ENCODE results near the gene TXNL4A.
"Not testable (repeated sequence)": the region's sequence is repeated elsewhere in the genome, so short reads cannot be mapped to it uniquely, and the experiment has no call there.

TXNL4A gene

GRCh38 chr18:79964330-79965118 lies 23.8 kb downstream of the TXNL4A start, which contains the start of gene HSBP1L1:
Gene HSBP1L1, plus strand, starts transcription at chr18:79964643. Its CDS starts 93 bp downstream, at chr18:79964736.
- peaks cover 2 to 20% of the 10 kb centered on the region in 2 donors for H3K27me3 ChIP-seq (ENCODE audit: control insufficient read depth in 1 of 2, insufficient read depth in 2 of 2, low read length in 2 of 2)
- peak within 1 kb of the TSS; percentile 41 to 71 for H3K4me3 ChIP-seq (ENCODE audit: low read length in 2 of 2)
- peak within 1 kb of the TSS; percentile 54 to 62 for H3K9ac ChIP-seq (ENCODE audit: low read length in 2 of 2)
- peaks cover 14% of the 10 kb centered on the region for H3K4me1 ChIP-seq (ENCODE audit: control insufficient read depth, insufficient read depth, low read length)
- H3K9me3 ChIP-seq (ENCODE audit: control insufficient read depth in 2 of 2, low read length in 2 of 2), result no peaks in the 10 kb centered on the region
- peaks cover 0 to 2% of the 10 kb centered on the region in 2 donors for H3K36me3 ChIP-seq (ENCODE audit: control insufficient read depth in 2 of 2, insufficient read depth in 2 of 2, low read length in 2 of 2)
- peak within 1 kb of the TSS; percentile 6 for H3K27ac ChIP-seq (ENCODE audit: low read length)

DNA sequence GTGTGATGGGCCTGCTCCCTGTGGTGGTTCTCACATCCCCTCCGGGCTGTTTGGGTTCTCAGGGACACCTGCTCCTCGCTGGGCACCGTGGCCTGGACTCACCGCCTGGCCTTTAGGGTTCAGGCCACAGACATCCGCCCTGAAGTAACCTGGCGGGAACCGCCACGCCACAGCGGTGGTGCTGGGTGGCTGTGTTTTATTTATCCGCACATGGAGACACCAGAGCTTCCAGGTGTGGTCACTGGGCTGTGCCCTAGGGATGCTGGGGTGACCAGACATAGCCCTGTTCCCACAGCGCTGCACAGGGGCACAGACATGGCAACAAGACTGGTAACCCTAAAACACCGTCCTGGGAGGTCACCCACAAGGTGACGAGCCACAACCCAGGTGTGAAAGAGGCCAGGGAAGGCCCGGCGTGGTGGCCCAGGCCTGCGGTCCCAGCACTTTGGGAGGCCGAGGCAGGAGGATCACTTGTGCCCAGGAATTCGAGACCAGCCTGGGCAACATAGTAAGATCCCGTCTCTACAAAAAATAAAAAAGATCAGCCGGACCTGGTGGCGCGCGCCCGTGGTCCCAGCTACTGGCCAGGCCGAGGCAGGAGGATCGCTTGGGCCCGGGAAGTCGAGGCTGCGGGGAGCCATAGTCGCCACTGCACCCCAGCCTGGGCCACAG lies 24.6 kb downstream of the TXNL4A start:
- Histone ChIP-seq H3K9me3 (ENCODE audit: control insufficient read depth in 2 of 2, low read length in 2 of 2) (no peaks in the 10 kb centered on the region), H3K4me3 (ENCODE audit: low read length in 2 of 2) (peak overlapping the region; percentile 16 to 71), H3K27me3 (ENCODE audit: control insufficient read depth in 1 of 2, insufficient read depth in 2 of 2, low read length in 2 of 2) (peaks cover 2 to 20% of the 10 kb centered on the region in 2 donors), H3K36me3 (ENCODE audit: control insufficient read depth in 2 of 2, insufficient read depth in 2 of 2, low read length in 2 of 2) (no peaks in the 10 kb centered on the region), H3K9ac (ENCODE audit: low read length in 2 of 2) (no peak overlapping the region), H3K27ac (ENCODE audit: low read length) (no peak overlapping the region), H3K4me1 (ENCODE audit: control insufficient read depth, insufficient read depth, low read length) (peaks cover 14% of the 10 kb centered on the region)

- Histone ChIP-seq H3K36me3 (ENCODE audit: control insufficient read depth in 2 of 2, insufficient read depth in 2 of 2, low read length in 2 of 2) (no peaks in the 10 kb centered on the region), H3K27ac (ENCODE audit: low read length) (no peak overlapping the region), H3K4me1 (ENCODE audit: control insufficient read depth, insufficient read depth, low read length) (peaks cover 14% of the 10 kb centered on the region), H3K4me3 (ENCODE audit: low read length in 2 of 2) (no peak overlapping the region), H3K27me3 (ENCODE audit: control insufficient read depth in 1 of 2, insufficient read depth in 2 of 2, low read length in 2 of 2) (peaks cover 2 to 20% of the 10 kb centered on the region in 2 donors), H3K9ac (ENCODE audit: low read length in 2 of 2) (no peak overlapping the region), H3K9me3 (ENCODE audit: control insufficient read depth in 2 of 2, low read length in 2 of 2) (no peaks in the 10 kb centered on the region)
Measured at GRCh38 chr18:79962835-79963657, 25.3 kb downstream of the TXNL4A start.

GRCh38 chr18:79962311-79962710 lies 26.1 kb downstream of the TXNL4A start:
- peaks cover 14% of the 10 kb centered on the region for H3K4me1 ChIP-seq (ENCODE audit: control insufficient read depth, insufficient read depth, low read length)
- H3K9me3 ChIP-seq (ENCODE audit: control insufficient read depth in 2 of 2, low read length in 2 of 2), result no peaks in the 10 kb centered on the region
- no peak overlapping the region for H3K9ac ChIP-seq (ENCODE audit: low read length in 2 of 2)
- no peak overlapping the region for H3K27ac ChIP-seq (ENCODE audit: low read length)
- H3K36me3 ChIP-seq (ENCODE audit: control insufficient read depth in 2 of 2, insufficient read depth in 2 of 2, low read length in 2 of 2), result no peaks in the 10 kb centered on the region
- H3K4me3 ChIP-seq (ENCODE audit: low read length in 2 of 2), result no peak overlapping the region
- H3K27me3 ChIP-seq (ENCODE audit: control insufficient read depth in 1 of 2, insufficient read depth in 2 of 2, low read length in 2 of 2), result peaks cover 2 to 20% of the 10 kb centered on the region in 2 donors

- no peak overlapping the region for H3K9ac ChIP-seq (ENCODE audit: low read length in 2 of 2)
- no peak overlapping the region for H3K4me3 ChIP-seq (ENCODE audit: low read length in 2 of 2)
- no peak overlapping the region for H3K27ac ChIP-seq (ENCODE audit: low read length)
- H3K27me3 ChIP-seq (ENCODE audit: control insufficient read depth in 1 of 2, insufficient read depth in 2 of 2, low read length in 2 of 2), result peaks cover 2 to 20% of the 10 kb centered on the region in 2 donors
- H3K9me3 ChIP-seq (ENCODE audit: control insufficient read depth in 2 of 2, low read length in 2 of 2), result no peaks in the 10 kb centered on the region
- H3K4me1 ChIP-seq (ENCODE audit: control insufficient read depth, insufficient read depth, low read length), result peaks cover 14% of the 10 kb centered on the region
- no peaks in the 10 kb centered on the region for H3K36me3 ChIP-seq (ENCODE audit: control insufficient read depth in 2 of 2, insufficient read depth in 2 of 2, low read length in 2 of 2)
Measured at GRCh38 chr18:79961527-79962291, 26.7 kb downstream of the TXNL4A start.

DNA sequence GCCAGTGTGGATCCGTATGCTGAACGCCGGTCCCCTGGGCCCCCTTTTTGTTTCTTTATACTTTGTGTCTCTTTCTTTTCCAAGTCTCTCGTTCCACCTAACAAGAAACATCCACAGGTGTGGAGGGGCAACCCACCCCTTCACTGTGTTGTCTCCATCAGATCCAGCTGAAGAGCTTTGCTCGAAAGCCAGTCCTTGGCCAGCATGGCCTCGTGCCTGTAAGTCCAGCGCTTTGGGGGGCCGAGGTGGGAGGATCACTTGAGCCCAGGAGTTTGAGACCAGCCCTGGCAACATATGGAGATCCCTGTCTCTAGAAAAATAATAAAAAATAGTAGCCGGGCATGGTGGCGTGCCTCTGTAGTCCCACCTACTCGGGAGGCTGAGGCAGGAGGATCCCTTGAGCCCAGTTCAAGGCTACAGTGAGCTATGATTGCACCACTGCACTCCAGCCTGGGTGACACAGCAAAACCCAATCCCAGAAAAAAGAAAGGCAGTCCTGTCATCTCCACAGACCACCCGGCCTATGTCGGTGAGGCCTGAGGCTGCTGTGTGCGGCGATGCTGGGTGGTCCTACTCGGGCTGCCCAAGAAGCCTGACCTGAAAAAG lies 27.3 kb downstream of the TXNL4A start:
- Histone ChIP-seq H3K4me1 (ENCODE audit: control insufficient read depth, insufficient read depth, low read length) (peaks cover 14% of the 10 kb centered on the region), H3K27me3 (ENCODE audit: control insufficient read depth in 1 of 2, insufficient read depth in 2 of 2, low read length in 2 of 2) (peaks cover 2 to 20% of the 10 kb centered on the region in 2 donors), H3K9ac (ENCODE audit: low read length in 2 of 2) (no peak overlapping the region), H3K4me3 (ENCODE audit: low read length in 2 of 2) (no peak overlapping the region), H3K9me3 (ENCODE audit: control insufficient read depth in 2 of 2, low read length in 2 of 2) (no peaks in the 10 kb centered on the region), H3K27ac (ENCODE audit: low read length) (no peak overlapping the region), H3K36me3 (ENCODE audit: control insufficient read depth in 2 of 2, insufficient read depth in 2 of 2, low read length in 2 of 2) (no peaks in the 10 kb centered on the region)

DNA sequence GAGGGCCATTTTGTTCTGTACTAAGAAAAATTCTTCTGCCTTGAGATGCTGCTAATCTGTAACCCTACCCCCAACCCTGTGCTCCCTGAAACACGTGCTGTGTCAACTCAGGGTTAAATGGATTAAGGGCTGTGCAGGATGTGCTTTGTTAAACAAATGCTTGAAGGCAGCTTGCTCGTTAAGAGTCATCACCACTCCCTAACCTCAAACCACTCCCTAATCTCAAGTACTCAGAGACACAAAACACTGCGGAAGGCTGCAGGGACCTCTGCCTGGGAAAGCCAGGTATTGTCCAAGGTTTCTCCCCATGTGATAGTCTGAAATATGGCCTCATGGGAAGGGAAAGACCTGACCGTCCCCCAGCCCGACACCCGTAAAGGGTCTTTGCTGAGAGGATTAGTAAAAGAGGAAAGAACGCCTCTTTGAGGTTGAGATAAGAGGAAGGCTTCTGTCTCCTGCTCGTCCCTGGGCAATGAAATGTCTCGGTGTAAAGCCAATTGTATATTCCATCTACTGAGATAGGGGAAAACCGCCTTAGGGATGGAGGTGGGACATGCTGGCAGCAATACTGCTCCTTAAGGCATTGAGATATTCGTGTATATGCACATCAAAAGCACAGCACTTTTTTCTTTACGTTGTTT lies 28.1 kb downstream of the TXNL4A start:
- not testable (repeated sequence) for H3K9me3 ChIP-seq (ENCODE audit: control insufficient read depth in 2 of 2, low read length in 2 of 2); H3K9ac ChIP-seq (ENCODE audit: low read length in 2 of 2); H3K36me3 ChIP-seq (ENCODE audit: control insufficient read depth in 2 of 2, insufficient read depth in 2 of 2, low read length in 2 of 2); H3K4me3 ChIP-seq (ENCODE audit: low read length in 2 of 2); H3K27ac ChIP-seq (ENCODE audit: low read length)
- H3K4me1 ChIP-seq (ENCODE audit: control insufficient read depth, insufficient read depth, low read length), result peaks cover 11% of the 10 kb centered on the region
- peaks cover 2 to 17% of the 10 kb centered on the region in 2 donors for H3K27me3 ChIP-seq (ENCODE audit: control insufficient read depth in 1 of 2, insufficient read depth in 2 of 2, low read length in 2 of 2)

- Histone ChIP-seq H3K9ac (ENCODE audit: low read length in 2 of 2) (no peak overlapping the region), H3K27ac (ENCODE audit: low read length) (no peak overlapping the region), H3K4me1 (ENCODE audit: control insufficient read depth, insufficient read depth, low read length) (peaks cover 3% of the 10 kb centered on the region), H3K27me3 (ENCODE audit: control insufficient read depth in 1 of 2, insufficient read depth in 2 of 2, low read length in 2 of 2) (peaks cover 2 to 4% of the 10 kb centered on the region in 2 donors), H3K9me3 (ENCODE audit: control insufficient read depth in 2 of 2, low read length in 2 of 2) (no peaks in the 10 kb centered on the region), H3K4me3 (ENCODE audit: low read length in 2 of 2) (no peak overlapping the region), H3K36me3 (ENCODE audit: control insufficient read depth in 2 of 2, insufficient read depth in 2 of 2, low read length in 2 of 2) (no peaks in the 10 kb centered on the region)
Measured at GRCh38 chr18:79958981-79959380, 29.4 kb downstream of the TXNL4A start.

GRCh38 chr18:79956276-79956675 lies 32.1 kb downstream of the TXNL4A start:
- no peaks in the 10 kb centered on the region for H3K9me3 ChIP-seq (ENCODE audit: control insufficient read depth in 2 of 2, low read length in 2 of 2)
- no peak overlapping the region for H3K4me3 ChIP-seq (ENCODE audit: low read length in 2 of 2)
- H3K36me3 ChIP-seq (ENCODE audit: control insufficient read depth in 2 of 2, insufficient read depth in 2 of 2, low read length in 2 of 2), result no peaks in the 10 kb centered on the region
- H3K9ac ChIP-seq (ENCODE audit: low read length in 2 of 2), result no peak overlapping the region
- H3K27ac ChIP-seq (ENCODE audit: low read length), result no peak overlapping the region
- H3K4me1 ChIP-seq (ENCODE audit: control insufficient read depth, insufficient read depth, low read length), result peaks cover 11% of the 10 kb centered on the region
- H3K27me3 ChIP-seq (ENCODE audit: control insufficient read depth in 1 of 2, insufficient read depth in 2 of 2, low read length in 2 of 2), result peaks cover 0 to 7% of the 10 kb centered on the region in 2 donors
